ENCODE results near the gene ZSCAN2.

Gene ZSCAN2

GRCh38 chr15:84595660-84596059 lies 5.1 kb upstream of the ZSCAN2 start:
- no peak for TF ChIP-seq CTCF (IDR thresholded peaks at IDR 0.05; ENCODE audit: low read depth, low read length, missing control alignments)
- no peak overlapping the region for H3K4me3 ChIP-seq (ENCODE audit: low read depth, low read length)
- no peak for DNase-seq (ENCODE audit: low read depth)

GRCh38 chr15:84597296-84597695 lies 3.5 kb upstream of the ZSCAN2 start:
- TF ChIP-seq CTCF (IDR thresholded peaks at IDR 0.05; ENCODE audit: low read depth, low read length, missing control alignments), result no peak
- H3K4me3 ChIP-seq (ENCODE audit: low read depth, low read length), result no peak overlapping the region
- no peak for DNase-seq (ENCODE audit: low read depth)

GRCh38 chr15:84598250-84598649 lies 2.6 kb upstream of the ZSCAN2 start:
- peak; percentile 17 for TF ChIP-seq CTCF (IDR thresholded peaks at IDR 0.05; ENCODE audit: low read depth, low read length, missing control alignments)
- peak; percentile 50 for DNase-seq (ENCODE audit: low read depth)
- no peak overlapping the region for H3K4me3 ChIP-seq (ENCODE audit: low read depth, low read length)

GRCh38 chr15:84598993-84599392 lies 1.8 kb upstream of the ZSCAN2 start:
- no peak for DNase-seq (ENCODE audit: low read depth)
- H3K4me3 ChIP-seq (ENCODE audit: low read depth, low read length), result no peak overlapping the region

GRCh38 chr15:84599906-84600305 lies 903 bp upstream of the ZSCAN2 start:
- DNase-seq (ENCODE audit: low read depth), result no peak
- TF ChIP-seq CTCF (IDR thresholded peaks at IDR 0.05; ENCODE audit: low read depth, low read length, missing control alignments), result no peak
- no peak overlapping the region for H3K4me3 ChIP-seq (ENCODE audit: low read depth, low read length)

More at GRCh38 chr15:84598993-84599392, 1.8 kb upstream of the ZSCAN2 start:
- peak; percentile 57 for TF ChIP-seq CTCF (IDR thresholded peaks at IDR 0.05; ENCODE audit: low read depth, low read length, missing control alignments)

- DNase-seq (ENCODE audit: low read depth), result no peak
- H3K4me3 ChIP-seq (ENCODE audit: low read depth, low read length), result peak overlapping the region; percentile 91
- no peak for TF ChIP-seq CTCF (IDR thresholded peaks at IDR 0.05; ENCODE audit: low read depth, low read length, missing control alignments)
Measured at GRCh38 chr15:84600331-84600686, 500 bp upstream of the ZSCAN2 start.

GRCh38 chr15:84601555-84601838 lies 688 bp downstream of the ZSCAN2 start:
- DNase-seq (ENCODE audit: low read depth), result no peak
- TF ChIP-seq CTCF (IDR thresholded peaks at IDR 0.05; ENCODE audit: low read depth, low read length, missing control alignments), result no peak

More at GRCh38 chr15:84601555-84601838, 688 bp downstream of the ZSCAN2 start:
- peak overlapping the region; percentile 91 for H3K4me3 ChIP-seq (ENCODE audit: low read depth, low read length)
